ENCODE measurements around the gene TUSC2.

The TUSC2 gene

GRCh38 chr3:50340448-50341329, 12.7 kb upstream of the TUSC2 start, which contains the start of gene RASSF1:
TSS of gene RASSF1 (minus strand) at chr3:50340836. CDS start at chr3:50340805, 31 bp downstream.
- peaks cover 4% of the 10 kb centered on the region for H3K27me3 ChIP-seq (ENCODE audit: insufficient read depth, low read length, poor library complexity, severe bottlenecking)
- 0 out of 2 replicates have a peak, but pooled peaks cover 7% of the 10 kb centered on the region for H3F3A ChIP-seq (ENCODE audit: low read depth)
- TF ChIP-seq EZH2phosphoT487 (IDR thresholded peaks at IDR 0.05; ENCODE audit: borderline replicate concordance) (no peak), CTCF (conservative IDR thresholded peaks at IDR 0.05; ENCODE audit: low read length) (no peak)
- H3K9me3 ChIP-seq (ENCODE audit: insufficient read depth, low read depth, low read length) = no peaks in the 10 kb centered on the region
- no peak within 1 kb of the TSS; the same call in 1 of the 2 replicates for H2AFZ ChIP-seq (ENCODE audit: low read length)
- H3K4me1 ChIP-seq (ENCODE audit: insufficient read depth, low read length, poor library complexity, severe bottlenecking) = peaks cover 47% of the 10 kb centered on the region
- no peaks in the 10 kb centered on the region for H3K36me3 ChIP-seq (ENCODE audit: insufficient read depth, low read length)
- peak within 1 kb of the TSS; percentile 98 for H3K9ac ChIP-seq (ENCODE audit: low read depth, low read length, poor library complexity, severe bottlenecking)
- no peaks in the 10 kb centered on the region for H3K9me2 ChIP-seq (replicated peaks; ENCODE audit: low read depth, low read length)
- peaks cover 64% of the 10 kb centered on the region for H3K79me2 ChIP-seq (ENCODE audit: insufficient read depth, low read length)
- peak within 1 kb of the TSS; percentile 97 for H3K4me3 ChIP-seq (ENCODE audit: low read length, poor library complexity, severe bottlenecking)
- H3K4me2 ChIP-seq (ENCODE audit: low read depth, low read length, poor library complexity, severe bottlenecking) = peak within 1 kb of the TSS; percentile 91
- peaks cover 14% of the 10 kb centered on the region for H4K20me1 ChIP-seq (ENCODE audit: insufficient read depth, low read length, poor library complexity, severe bottlenecking)

- Histone ChIP-seq H2AFZ (ENCODE audit: low read length) (no peak overlapping the region; the same call in 1 of the 2 replicates), H3K9me2 (replicated peaks; ENCODE audit: low read depth, low read length) (no peaks in the 10 kb centered on the region), H3K4me3 (ENCODE audit: low read length, poor library complexity, severe bottlenecking) (peak overlapping the region; percentile 97), H3K4me1 (ENCODE audit: insufficient read depth, low read length, poor library complexity, severe bottlenecking) (peaks cover 49% of the 10 kb centered on the region), H3K9ac (ENCODE audit: low read depth, low read length, poor library complexity, severe bottlenecking) (peak overlapping the region; percentile 98), H3K4me2 (ENCODE audit: low read depth, low read length, poor library complexity, severe bottlenecking) (peak overlapping the region; percentile 91), H3K9me3 (ENCODE audit: insufficient read depth, low read depth, low read length) (no peaks in the 10 kb centered on the region), H3F3A (ENCODE audit: low read depth) (0 out of 2 replicates have a peak, but pooled peaks cover 7% of the 10 kb centered on the region), H3K36me3 (ENCODE audit: insufficient read depth, low read length) (no peaks in the 10 kb centered on the region), H3K27me3 (ENCODE audit: insufficient read depth, low read length, poor library complexity, severe bottlenecking) (peaks cover 4% of the 10 kb centered on the region), H3K79me2 (ENCODE audit: insufficient read depth, low read length) (peaks cover 70% of the 10 kb centered on the region), H4K20me1 (ENCODE audit: insufficient read depth, low read length, poor library complexity, severe bottlenecking) (peaks cover 20% of the 10 kb centered on the region)
- TF ChIP-seq EZH2phosphoT487 (IDR thresholded peaks at IDR 0.05; ENCODE audit: borderline replicate concordance) (no peak), CTCF (conservative IDR thresholded peaks at IDR 0.05; ENCODE audit: low read length) (no peak)
Measured at GRCh38 chr3:50340147-50340447, 12.1 kb upstream of the TUSC2 start.

GRCh38 chr3:50339485-50340146, 11.6 kb upstream of the TUSC2 start:
- Histone ChIP-seq H3K4me1 (ENCODE audit: insufficient read depth, low read length, poor library complexity, severe bottlenecking) (peaks cover 50% of the 10 kb centered on the region), H3K9me3 (ENCODE audit: insufficient read depth, low read depth, low read length) (no peaks in the 10 kb centered on the region), H4K20me1 (ENCODE audit: insufficient read depth, low read length, poor library complexity, severe bottlenecking) (peaks cover 24% of the 10 kb centered on the region), H3F3A (ENCODE audit: low read depth) (0 out of 2 replicates have a peak, but pooled peaks cover 7% of the 10 kb centered on the region), H3K27me3 (ENCODE audit: insufficient read depth, low read length, poor library complexity, severe bottlenecking) (peaks cover 4% of the 10 kb centered on the region), H3K4me3 (ENCODE audit: low read length, poor library complexity, severe bottlenecking) (peak overlapping the region; percentile 97), H3K36me3 (ENCODE audit: insufficient read depth, low read length) (peaks cover 2% of the 10 kb centered on the region; the same call in 1 of the 2 replicates), H3K4me2 (ENCODE audit: low read depth, low read length, poor library complexity, severe bottlenecking) (peak overlapping the region; percentile 91), H3K79me2 (ENCODE audit: insufficient read depth, low read length) (peaks cover 74% of the 10 kb centered on the region), H3K9ac (ENCODE audit: low read depth, low read length, poor library complexity, severe bottlenecking) (peak overlapping the region; percentile 98), H3K9me2 (replicated peaks; ENCODE audit: low read depth, low read length) (no peaks in the 10 kb centered on the region), H2AFZ (ENCODE audit: low read length) (no peak overlapping the region)
- no peak for TF ChIP-seq CTCF (conservative IDR thresholded peaks at IDR 0.05; ENCODE audit: low read length)
- TF ChIP-seq EZH2phosphoT487 (IDR thresholded peaks at IDR 0.05; ENCODE audit: borderline replicate concordance) = no peak
